ENCODE measurements around the gene LST1. TPM values are rescaled to one million over a fixed set of nuclear protein-coding genes. Genes with fewer than 3 reads are reported as not detected.
"Not testable (repeated sequence)": the region's sequence is repeated elsewhere in the genome, so short reads cannot be mapped to it uniquely, and the experiment has no call there.

The LST1 gene
- total RNA-seq, 4 donors from 2014 or later: 1.9 to 9.3 (median 6.8) TPM

- Histone ChIP-seq H3K27ac (replicated peaks in 1 of 4) (no peak overlapping the region), H3K9me3 (no peaks in the 10 kb centered on the region), H3K27me3 (peaks cover 0 to 30% (median 3%) of the 10 kb centered on the region in 4 donors), H3K4me3 (no peak overlapping the region), H3K36me3 (no peaks in the 10 kb centered on the region), H3K4me1 (no peaks in the 10 kb centered on the region)
- DNase-seq (ENCODE audit: extremely low spot score): no peak
- TF ChIP-seq EP300 (IDR thresholded peaks at IDR 0.05) (no peak), POLR2A (IDR thresholded peaks at IDR 0.05; ENCODE audit: low read depth) (no peak), POLR2AphosphoS5 (IDR thresholded peaks at IDR 0.05) (no peak)
- TF ChIP-seq, protein P1, sequence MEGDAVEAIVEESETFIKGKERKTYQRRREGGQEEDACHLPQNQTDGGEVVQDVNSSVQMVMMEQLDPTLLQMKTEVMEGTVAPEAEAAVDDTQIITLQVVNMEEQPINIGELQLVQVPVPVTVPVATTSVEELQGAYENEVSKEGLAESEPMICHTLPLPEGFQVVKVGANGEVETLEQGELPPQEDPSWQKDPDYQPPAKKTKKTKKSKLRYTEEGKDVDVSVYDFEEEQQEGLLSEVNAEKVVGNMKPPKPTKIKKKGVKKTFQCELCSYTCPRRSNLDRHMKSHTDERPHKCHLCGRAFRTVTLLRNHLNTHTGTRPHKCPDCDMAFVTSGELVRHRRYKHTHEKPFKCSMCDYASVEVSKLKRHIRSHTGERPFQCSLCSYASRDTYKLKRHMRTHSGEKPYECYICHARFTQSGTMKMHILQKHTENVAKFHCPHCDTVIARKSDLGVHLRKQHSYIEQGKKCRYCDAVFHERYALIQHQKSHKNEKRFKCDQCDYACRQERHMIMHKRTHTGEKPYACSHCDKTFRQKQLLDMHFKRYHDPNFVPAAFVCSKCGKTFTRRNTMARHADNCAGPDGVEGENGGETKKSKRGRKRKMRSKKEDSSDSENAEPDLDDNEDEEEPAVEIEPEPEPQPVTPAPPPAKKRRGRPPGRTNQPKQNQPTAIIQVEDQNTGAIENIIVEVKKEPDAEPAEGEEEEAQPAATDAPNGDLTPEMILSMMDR (IDR thresholded peaks at IDR 0.05): no peak
- 56% methylated on average over 9 of the region's 9 CpGs for WGBS
- intact Hi-C loops (cut with DNase I): no loop called here
These were observed 3.0 kb downstream of the LST1 start for GRCh38 chr6:31588871-31589650.

GRCh38 chr6:31590691-31591090 is 4.6 kb downstream of the LST1 start:
- H3K4me1 ChIP-seq; H3K27ac ChIP-seq (replicated peaks in 1 of 4); H3K4me3 ChIP-seq; H3K36me3 ChIP-seq; intact Hi-C loops (cut with DNase I); H3K9me3 ChIP-seq; DNase-seq (ENCODE audit: extremely low spot score): not testable (repeated sequence)
- WGBS: 62% methylated on average over 5 of the region's 5 CpGs
- H3K27me3 ChIP-seq: peaks cover 0 to 30% (median 3%) of the 10 kb centered on the region in 4 donors

- H3K27me3 ChIP-seq: peaks cover 0 to 21% (median 0%) of the 10 kb centered on the region in 4 donors
- WGBS: 89% methylated on average over 7 of the region's 7 CpGs
- H3K9me3 ChIP-seq: no peaks in the 10 kb centered on the region
- TF ChIP-seq POLR2AphosphoS5 (IDR thresholded peaks at IDR 0.05) (no peak), POLR2A (IDR thresholded peaks at IDR 0.05; ENCODE audit: low read depth) (no peak), EP300 (IDR thresholded peaks at IDR 0.05) (no peak)
- TF ChIP-seq, protein P1 (IDR thresholded peaks at IDR 0.05): no peak
- H3K36me3 ChIP-seq: no peaks in the 10 kb centered on the region
- no peak overlapping the region for H3K27ac ChIP-seq (replicated peaks in 1 of 4)
- intact Hi-C loops (cut with DNase I): no loop called here
- no peak for DNase-seq (ENCODE audit: extremely low spot score)
- no peak overlapping the region for H3K4me3 ChIP-seq
- H3K4me1 ChIP-seq: no peaks in the 10 kb centered on the region
These were observed 6.3 kb downstream of the LST1 start for GRCh38 chr6:31592396-31592771.

DNA sequence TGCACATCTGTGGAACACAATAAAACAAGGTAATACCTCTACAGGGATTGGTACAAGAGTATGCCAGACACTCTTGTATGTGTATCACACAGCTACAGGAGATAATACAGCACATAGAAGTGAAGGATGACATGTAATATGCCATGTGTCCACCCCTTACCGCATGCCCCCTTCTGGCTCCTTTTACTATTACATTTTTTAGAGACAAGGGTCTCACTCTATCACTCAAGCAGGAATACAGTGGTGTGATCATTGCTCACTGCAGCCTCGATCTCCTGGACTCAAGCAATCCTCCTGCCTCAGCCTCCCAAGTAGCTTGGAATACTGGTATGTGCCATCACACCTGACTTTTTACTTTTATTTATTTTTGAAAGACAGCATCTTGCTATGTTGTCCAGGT is 10.9 kb downstream of the LST1 start:
- Histone ChIP-seq H3K4me1 (peaks cover 0 to 5% (median 0%) of the 10 kb centered on the region in 4 donors), H3K27me3 (no peaks in the 10 kb centered on the region), H3K4me3 (no peak overlapping the region), H3K9me3 (no peaks in the 10 kb centered on the region), H3K36me3 (no peaks in the 10 kb centered on the region), H3K27ac (replicated peaks in 1 of 4) (no peak overlapping the region)
- TF ChIP-seq POLR2AphosphoS5 (IDR thresholded peaks at IDR 0.05): no peak
- TF ChIP-seq, protein P1 (IDR thresholded peaks at IDR 0.05): peak in 2 of 3 experiments; percentile 20 to 23
- WGBS: 20% methylated on average over 2 of the region's 2 CpGs
- no peak for DNase-seq (ENCODE audit: extremely low spot score)
- intact Hi-C loops (cut with DNase I): loop anchor here (5.0 kb wide), 1 partner anchor 105 kb away; no protein-coding TSS in a partner anchor

GRCh38 chr6:31607317-31607716 is 21.2 kb downstream of the LST1 start:
- Histone ChIP-seq H3K4me3 (no peak overlapping the region), H3K9me3 (no peaks in the 10 kb centered on the region), H3K27ac (replicated peaks in 1 of 4) (no peak overlapping the region), H3K4me1 (no peaks in the 10 kb centered on the region), H3K27me3 (no peaks in the 10 kb centered on the region), H3K36me3 (no peaks in the 10 kb centered on the region)
- 89% methylated on average over 1 of the region's 1 CpG for WGBS
- TF ChIP-seq, protein P1 (IDR thresholded peaks at IDR 0.05): no peak
- TF ChIP-seq EP300 (IDR thresholded peaks at IDR 0.05): no peak
- TF ChIP-seq POLR2AphosphoS5 (IDR thresholded peaks at IDR 0.05): no peak
- TF ChIP-seq POLR2A (IDR thresholded peaks at IDR 0.05; ENCODE audit: low read depth): no peak
- DNase-seq (ENCODE audit: extremely low spot score): no peak
- intact Hi-C loops (cut with DNase I): no loop called here

Measured in esophagus muscularis mucosa (tissue), 4 donors.